Mammary epithelial cell (primary cell): ENCODE results near the gene CCDC190.

Experiments used
- CTCF ChIP-seq, 2 donors: IDR thresholded peaks in 1 of 2; conservative IDR thresholded peaks in 1 of 2; 2 replicates each; pipeline ENCODE4 v1.5.1; 2011 to 2012; ENCODE audit warnings: inconsistent platforms in 2 of 2, low read length in 2 of 2, mild to moderate bottlenecking in 2 of 2, control low read depth in 1 of 2, low read depth in 1 of 2; ENCODE audit not compliant: insufficient read depth in 1 of 2; ENCODE audit errors: extremely low read depth in 1 of 2
- EZH2 ChIP-seq: IDR thresholded peaks from 2 replicates; pipeline ENCODE4 v1.6.1; 2012; ENCODE audit warnings: low read length, inconsistent platforms, borderline replicate concordance

GRCh38 chr1:162903246-162903645 lies 42.3 kb upstream of the CCDC190 start:
- TF ChIP-seq CTCF (conservative IDR thresholded peaks at IDR 0.05 in 1 of 2, IDR thresholded peaks at IDR 0.05 in 1 of 2; ENCODE audit: extremely low read depth in 1 of 2, insufficient read depth in 1 of 2, low read depth in 1 of 2, low read length in 2 of 2): no peak
- no peak for TF ChIP-seq EZH2
